Measurements from ENCODE around the gene SPIRE1.
"Not testable (repeated sequence)": the region's sequence is repeated elsewhere in the genome, so short reads cannot be mapped to it uniquely, and the experiment has no call there.

DNA sequence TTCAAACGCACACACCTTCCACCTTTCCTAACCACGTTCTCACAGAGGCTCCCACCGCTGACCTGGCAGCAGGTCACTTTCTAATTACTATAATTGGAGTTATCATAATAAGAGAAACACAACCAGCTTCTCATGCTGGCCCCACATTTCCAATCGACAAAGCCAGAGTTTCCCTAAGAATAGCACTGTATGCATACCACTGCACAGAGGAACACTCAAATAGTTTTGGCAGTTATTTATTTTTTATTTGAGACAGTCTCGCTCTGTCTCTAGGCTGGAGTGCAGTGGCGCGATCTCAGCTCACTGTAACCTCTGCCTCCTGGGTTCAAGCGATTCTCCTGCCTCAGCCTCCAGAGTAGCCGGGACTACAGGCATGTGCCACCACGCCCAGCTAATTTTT, 176.0 kb downstream of the SPIRE1 start:
- TF ChIP-seq, protein P1, sequence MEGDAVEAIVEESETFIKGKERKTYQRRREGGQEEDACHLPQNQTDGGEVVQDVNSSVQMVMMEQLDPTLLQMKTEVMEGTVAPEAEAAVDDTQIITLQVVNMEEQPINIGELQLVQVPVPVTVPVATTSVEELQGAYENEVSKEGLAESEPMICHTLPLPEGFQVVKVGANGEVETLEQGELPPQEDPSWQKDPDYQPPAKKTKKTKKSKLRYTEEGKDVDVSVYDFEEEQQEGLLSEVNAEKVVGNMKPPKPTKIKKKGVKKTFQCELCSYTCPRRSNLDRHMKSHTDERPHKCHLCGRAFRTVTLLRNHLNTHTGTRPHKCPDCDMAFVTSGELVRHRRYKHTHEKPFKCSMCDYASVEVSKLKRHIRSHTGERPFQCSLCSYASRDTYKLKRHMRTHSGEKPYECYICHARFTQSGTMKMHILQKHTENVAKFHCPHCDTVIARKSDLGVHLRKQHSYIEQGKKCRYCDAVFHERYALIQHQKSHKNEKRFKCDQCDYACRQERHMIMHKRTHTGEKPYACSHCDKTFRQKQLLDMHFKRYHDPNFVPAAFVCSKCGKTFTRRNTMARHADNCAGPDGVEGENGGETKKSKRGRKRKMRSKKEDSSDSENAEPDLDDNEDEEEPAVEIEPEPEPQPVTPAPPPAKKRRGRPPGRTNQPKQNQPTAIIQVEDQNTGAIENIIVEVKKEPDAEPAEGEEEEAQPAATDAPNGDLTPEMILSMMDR (IDR thresholded peaks at IDR 0.05) = not testable (repeated sequence)
- TF ChIP-seq POLR2A (IDR thresholded peaks at IDR 0.05) = not testable (repeated sequence)
